ENCODE data around the gene RAX2. TPM values are rescaled to one million over a fixed set of nuclear protein-coding genes. Genes with fewer than 3 reads are reported as not detected.

RAX2 gene
- total and polyA plus RNA-seq, 2 of the 13 experiments (the other 11 are each of a cell fraction or from before 2014, with no cell fraction given): not detected

GRCh38 chr19:3762501-3763459 is 9.2 kb downstream of the RAX2 start, which contains the start of gene MRPL54 (continued):
- TF ChIP-seq, protein P1, sequence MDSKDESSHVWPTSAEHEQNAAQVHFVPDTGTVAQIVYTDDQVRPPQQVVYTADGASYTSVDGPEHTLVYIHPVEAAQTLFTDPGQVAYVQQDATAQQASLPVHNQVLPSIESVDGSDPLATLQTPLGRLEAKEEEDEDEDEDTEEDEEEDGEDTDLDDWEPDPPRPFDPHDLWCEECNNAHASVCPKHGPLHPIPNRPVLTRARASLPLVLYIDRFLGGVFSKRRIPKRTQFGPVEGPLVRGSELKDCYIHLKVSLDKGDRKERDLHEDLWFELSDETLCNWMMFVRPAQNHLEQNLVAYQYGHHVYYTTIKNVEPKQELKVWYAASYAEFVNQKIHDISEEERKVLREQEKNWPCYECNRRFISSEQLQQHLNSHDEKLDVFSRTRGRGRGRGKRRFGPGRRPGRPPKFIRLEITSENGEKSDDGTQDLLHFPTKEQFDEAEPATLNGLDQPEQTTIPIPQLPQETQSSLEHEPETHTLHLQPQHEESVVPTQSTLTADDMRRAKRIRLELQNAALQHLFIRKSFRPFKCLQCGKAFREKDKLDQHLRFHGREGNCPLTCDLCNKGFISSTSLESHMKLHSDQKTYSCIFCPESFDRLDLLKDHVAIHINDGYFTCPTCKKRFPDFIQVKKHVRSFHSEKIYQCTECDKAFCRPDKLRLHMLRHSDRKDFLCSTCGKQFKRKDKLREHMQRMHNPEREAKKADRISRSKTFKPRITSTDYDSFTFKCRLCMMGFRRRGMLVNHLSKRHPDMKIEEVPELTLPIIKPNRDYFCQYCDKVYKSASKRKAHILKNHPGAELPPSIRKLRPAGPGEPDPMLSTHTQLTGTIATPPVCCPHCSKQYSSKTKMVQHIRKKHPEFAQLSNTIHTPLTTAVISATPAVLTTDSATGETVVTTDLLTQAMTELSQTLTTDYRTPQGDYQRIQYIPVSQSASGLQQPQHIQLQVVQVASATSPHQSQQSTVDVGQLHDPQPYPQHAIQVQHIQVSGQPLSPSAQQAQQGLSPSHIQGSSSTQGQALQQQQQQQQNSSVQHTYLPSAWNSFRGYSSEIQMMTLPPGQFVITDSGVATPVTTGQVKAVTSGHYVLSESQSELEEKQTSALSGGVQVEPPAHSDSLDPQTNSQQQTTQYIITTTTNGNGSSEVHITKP (CRISPR knock-in tag; IDR thresholded peaks at IDR 0.05; ENCODE audit: low read depth): peak; percentile 69; the same call in 1 of the 2 replicates
- no peak for TF ChIP-seq EED (CRISPR knock-in tag; IDR thresholded peaks at IDR 0.05)
- TF ChIP-seq U2AF2 (IDR thresholded peaks at IDR 0.05; ENCODE audit: low read depth, low read length): no peak
- no peak for TF ChIP-seq HNRNPK (IDR thresholded peaks at IDR 0.05; ENCODE audit: low read depth, low read length, poor library complexity, severe bottlenecking)
- TF ChIP-seq NAIF1 (CRISPR knock-in tag; IDR thresholded peaks at IDR 0.05; ENCODE audit: borderline replicate concordance): no peak
- TF ChIP-seq ZNF766 (CRISPR knock-in tag; IDR thresholded peaks at IDR 0.05; ENCODE audit: borderline replicate concordance): no peak
- TF ChIP-seq, protein P2, sequence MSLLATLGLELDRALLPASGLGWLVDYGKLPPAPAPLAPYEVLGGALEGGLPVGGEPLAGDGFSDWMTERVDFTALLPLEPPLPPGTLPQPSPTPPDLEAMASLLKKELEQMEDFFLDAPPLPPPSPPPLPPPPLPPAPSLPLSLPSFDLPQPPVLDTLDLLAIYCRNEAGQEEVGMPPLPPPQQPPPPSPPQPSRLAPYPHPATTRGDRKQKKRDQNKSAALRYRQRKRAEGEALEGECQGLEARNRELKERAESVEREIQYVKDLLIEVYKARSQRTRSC (CRISPR knock-in tag; IDR thresholded peaks at IDR 0.05; ENCODE audit: low read depth): no peak
- no peak for TF ChIP-seq ATAD3A (CRISPR knock-in tag; IDR thresholded peaks at IDR 0.05)
- TF ChIP-seq, protein P3, sequence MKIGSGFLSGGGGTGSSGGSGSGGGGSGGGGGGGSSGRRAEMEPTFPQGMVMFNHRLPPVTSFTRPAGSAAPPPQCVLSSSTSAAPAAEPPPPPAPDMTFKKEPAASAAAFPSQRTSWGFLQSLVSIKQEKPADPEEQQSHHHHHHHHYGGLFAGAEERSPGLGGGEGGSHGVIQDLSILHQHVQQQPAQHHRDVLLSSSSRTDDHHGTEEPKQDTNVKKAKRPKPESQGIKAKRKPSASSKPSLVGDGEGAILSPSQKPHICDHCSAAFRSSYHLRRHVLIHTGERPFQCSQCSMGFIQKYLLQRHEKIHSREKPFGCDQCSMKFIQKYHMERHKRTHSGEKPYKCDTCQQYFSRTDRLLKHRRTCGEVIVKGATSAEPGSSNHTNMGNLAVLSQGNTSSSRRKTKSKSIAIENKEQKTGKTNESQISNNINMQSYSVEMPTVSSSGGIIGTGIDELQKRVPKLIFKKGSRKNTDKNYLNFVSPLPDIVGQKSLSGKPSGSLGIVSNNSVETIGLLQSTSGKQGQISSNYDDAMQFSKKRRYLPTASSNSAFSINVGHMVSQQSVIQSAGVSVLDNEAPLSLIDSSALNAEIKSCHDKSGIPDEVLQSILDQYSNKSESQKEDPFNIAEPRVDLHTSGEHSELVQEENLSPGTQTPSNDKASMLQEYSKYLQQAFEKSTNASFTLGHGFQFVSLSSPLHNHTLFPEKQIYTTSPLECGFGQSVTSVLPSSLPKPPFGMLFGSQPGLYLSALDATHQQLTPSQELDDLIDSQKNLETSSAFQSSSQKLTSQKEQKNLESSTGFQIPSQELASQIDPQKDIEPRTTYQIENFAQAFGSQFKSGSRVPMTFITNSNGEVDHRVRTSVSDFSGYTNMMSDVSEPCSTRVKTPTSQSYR (CRISPR knock-in tag; IDR thresholded peaks at IDR 0.05; ENCODE audit: borderline replicate concordance): no peak
- TF ChIP-seq TBP (CRISPR knock-in tag; IDR thresholded peaks at IDR 0.05): no peak
- no peak for TF ChIP-seq MAFF (IDR thresholded peaks at IDR 0.05; ENCODE audit: low read depth, low read length)
- TF ChIP-seq SP5 (CRISPR knock-in tag; IDR thresholded peaks at IDR 0.05; ENCODE audit: borderline replicate concordance, low read depth): no peak; the same call in 1 of the 2 replicates
- no peak for TF ChIP-seq HNF4G (IDR thresholded peaks at IDR 0.05; ENCODE audit: borderline replicate concordance, low read depth, low read length)
- no peak; the same call in 1 of the 2 replicates for TF ChIP-seq HNF4G (CRISPR knock-in tag; IDR thresholded peaks at IDR 0.05; ENCODE audit: borderline replicate concordance, low read depth)
- TF ChIP-seq ZFP36L2 (CRISPR knock-in tag; IDR thresholded peaks at IDR 0.05): no peak
- TF ChIP-seq, protein P4, sequence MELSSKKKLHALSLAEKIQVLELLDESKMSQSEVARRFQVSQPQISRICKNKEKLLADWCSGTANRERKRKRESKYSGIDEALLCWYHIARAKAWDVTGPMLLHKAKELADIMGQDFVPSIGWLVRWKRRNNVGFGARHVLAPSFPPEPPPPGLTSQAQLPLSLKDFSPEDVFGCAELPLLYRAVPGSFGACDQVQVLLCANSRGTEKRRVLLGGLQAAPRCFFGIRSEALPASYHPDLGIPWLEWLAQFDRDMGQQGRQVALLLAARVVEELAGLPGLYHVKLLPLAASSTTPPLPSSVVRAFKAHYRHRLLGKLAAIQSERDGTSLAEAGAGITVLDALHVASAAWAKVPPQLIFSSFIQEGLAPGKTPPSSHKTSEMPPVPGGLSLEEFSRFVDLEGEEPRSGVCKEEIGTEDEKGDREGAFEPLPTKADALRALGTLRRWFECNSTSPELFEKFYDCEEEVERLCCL (CRISPR knock-in tag; IDR thresholded peaks at IDR 0.05; ENCODE audit: borderline replicate concordance): no peak
- TF ChIP-seq ZNF790 (CRISPR knock-in tag; IDR thresholded peaks at IDR 0.05; ENCODE audit: borderline replicate concordance): no peak
- TF ChIP-seq KAT7 (CRISPR knock-in tag; IDR thresholded peaks at IDR 0.05; ENCODE audit: borderline replicate concordance): no peak
- no peak for TF ChIP-seq FOXA3 (CRISPR knock-in tag; IDR thresholded peaks at IDR 0.05)
